H1 (cell line): ENCODE results near the gene PKD2. TPM values are rescaled to one million over a fixed set of nuclear protein-coding genes. Genes with fewer than 3 reads are reported as not detected.

ENCODE experiments used
- CTCF ChIA-PET: fragments of 300-600 bp; sonication (Branson Sonifier 250); formaldehyde crosslinking; loops from one replicate; lab custom pipeline; 2021; ENCODE audit not compliant: partially characterized antibody; lab: Charles Lee
- POLR2A ChIA-PET: fragments of 300-600 bp; sonication (Branson Sonifier 250); formaldehyde crosslinking; loops from one replicate; lab custom pipeline; 2021; ENCODE audit warnings: inconsistent platforms; ENCODE audit not compliant: partially characterized antibody; lab: Charles Lee
- DNase-seq, 2 experiments: peaks; one replicate each; pipeline versions ENCODE4 v3.0.0 to v3.0.0-alpha.2; 2010 to 2022; ENCODE audit warnings: low spot score in 2 of 2, low read depth in 1 of 2, mixed read lengths in 1 of 2
- FAIRE-seq: peaks from 2 replicates; lab custom pipeline; 2011; peaks lifted over from hg19 to GRCh38; lab: Jason Lieb, UNC
- H2AFZ ChIP-seq: 2 replicates; pipeline ENCODE4 v1.8.1; 2012; ENCODE audit warnings: low read length, inconsistent platforms
- H2AK5ac ChIP-seq: 2 replicates; pipeline ENCODE4 v1.6.1; 2013; ENCODE audit warnings: low read depth, low read length
- H2BK120ac ChIP-seq: replicated peaks from 2 replicates; pipeline ENCODE3; 2013; ENCODE audit warnings: low read depth, low read length, inconsistent platforms
- H2BK12ac ChIP-seq: 2 replicates; pipeline ENCODE4 v1.6.1; 2013; ENCODE audit warnings: low read depth, low read length
- H2BK15ac ChIP-seq: 2 replicates; pipeline ENCODE4 v1.6.1; 2013; ENCODE audit warnings: low read length
- H2BK20ac ChIP-seq: 2 replicates; pipeline ENCODE4 v1.6.1; 2013; ENCODE audit warnings: low read length
- H2BK5ac ChIP-seq: 2 replicates; pipeline ENCODE4 v1.6.1; 2013; ENCODE audit warnings: low read depth, low read length
- H3K14ac ChIP-seq: 2 replicates; pipeline ENCODE4 v1.6.1; 2013; ENCODE audit warnings: inconsistent platforms; ENCODE audit not compliant: insufficient read length
- H3K18ac ChIP-seq: 2 replicates; pipeline ENCODE4 v1.6.1; 2013; ENCODE audit warnings: low read length; ENCODE audit errors: extremely low read depth
- H3K23ac ChIP-seq: 2 replicates; pipeline ENCODE4 v1.6.1; 2013; ENCODE audit warnings: inconsistent platforms; ENCODE audit not compliant: insufficient read length
- H3K23me2 ChIP-seq: 2 replicates; pipeline ENCODE4 v1.6.1; 2013; ENCODE audit warnings: low read depth, low read length
- H3K27ac ChIP-seq: 2 replicates; pipeline ENCODE4 v1.6.1; 2011; ENCODE audit warnings: low read depth, low read length, inconsistent platforms
- H3K27me3 ChIP-seq, 4 experiments: replicated peaks in 1 of 4; 1 replicate in 1 of 4; 2 replicates in 3 of 4; pipeline versions ENCODE4 v1.6.1 to v1.8.1; 2011 to 2013; ENCODE audit warnings: low read length in 3 of 4, mild to moderate bottlenecking in 3 of 4, inconsistent platforms in 2 of 4, mixed read lengths in 2 of 4, moderate library complexity in 1 of 4; ENCODE audit not compliant: control insufficient read depth in 3 of 4, insufficient read depth in 3 of 4; ENCODE audit errors: extremely low read depth in 1 of 4
- H3K36me3 ChIP-seq, 4 experiments: 2 replicates each; pipeline versions ENCODE4 v1.6.1 to v1.8.1; 2011 to 2013; ENCODE audit warnings: mild to moderate bottlenecking in 4 of 4, low read length in 3 of 4, moderate library complexity in 2 of 4, control low read depth in 1 of 4, inconsistent platforms in 1 of 4; ENCODE audit not compliant: insufficient read depth in 4 of 4, control insufficient read depth in 2 of 4
- H3K4ac ChIP-seq: replicated peaks from 2 replicates; pipeline ENCODE3; 2013; ENCODE audit warnings: low read length, low read depth, mixed read lengths, inconsistent platforms; ENCODE audit not compliant: insufficient read length
- H3K4me1 ChIP-seq, 4 experiments: replicated peaks in 1 of 4; 1 replicate in 1 of 4; 2 replicates in 3 of 4; pipeline versions ENCODE4 v1.6.1 to v1.8.1; 2011 to 2013; ENCODE audit warnings: low read length in 3 of 4, inconsistent platforms in 2 of 4, mixed read lengths in 1 of 4; ENCODE audit not compliant: insufficient read depth in 4 of 4, control insufficient read depth in 3 of 4
- H3K4me2 ChIP-seq, 2 experiments: 2 replicates each; pipeline versions ENCODE4 v1.6.1 to v1.8.1; 2011 to 2013; ENCODE audit warnings: low read depth in 2 of 2, low read length in 2 of 2, control low read depth in 1 of 2, inconsistent platforms in 1 of 2, mild to moderate bottlenecking in 1 of 2; ENCODE audit not compliant: insufficient read depth in 1 of 2
- H3K4me3 ChIP-seq, 4 experiments: fragments of 200-600, 300-600 bp in 1 of 4; sonication (generic), shearing (Covaris generic), sonication (Bioruptor Twin) in 1 of 4; 2 replicates each; pipeline versions ENCODE4 v1.5.1 to v1.8.1; 2011 to 2016; ENCODE audit warnings: low read length in 4 of 4, low read depth in 3 of 4, control low read depth in 2 of 4, inconsistent platforms in 2 of 4, mild to moderate bottlenecking in 2 of 4, mixed read lengths in 1 of 4, moderate library complexity in 1 of 4; ENCODE audit not compliant: insufficient read depth in 2 of 4; ENCODE audit errors: extremely low read depth in 1 of 4
- H3K56ac ChIP-seq: replicated peaks from 2 replicates; pipeline ENCODE3; 2013; ENCODE audit warnings: low read depth, mild to moderate bottlenecking, mixed read lengths, low read length, inconsistent platforms; ENCODE audit not compliant: insufficient read length
- H3K79me1 ChIP-seq: 2 replicates; pipeline ENCODE4 v1.6.1; 2013; ENCODE audit warnings: low read depth, low read length, control low read depth
- H3K79me2 ChIP-seq, 2 experiments: 2 replicates each; pipeline versions ENCODE4 v1.6.1 to v1.8.1; 2012 to 2013; ENCODE audit warnings: low read length in 2 of 2, mild to moderate bottlenecking in 2 of 2, inconsistent platforms in 1 of 2; ENCODE audit not compliant: insufficient read depth in 2 of 2, control insufficient read depth in 1 of 2
- H3K9ac ChIP-seq, 4 experiments: replicated peaks in 1 of 4; 1 replicate in 1 of 4; 2 replicates in 3 of 4; pipeline versions ENCODE4 v1.6.1 to v1.8.1; 2011 to 2013; ENCODE audit warnings: low read depth in 3 of 4, low read length in 3 of 4, control low read depth in 2 of 4, mild to moderate bottlenecking in 2 of 4, moderate library complexity in 2 of 4, inconsistent platforms in 1 of 4; ENCODE audit errors: extremely low read depth in 1 of 4
- H3K9me3 ChIP-seq, 2 experiments: 2 replicates each; pipeline versions ENCODE4 v1.6.1 to v1.8.1; 2012 to 2013; ENCODE audit warnings: mild to moderate bottlenecking in 2 of 2, moderate library complexity in 2 of 2, control low read depth in 1 of 2, inconsistent platforms in 1 of 2, low read depth in 1 of 2, low read length in 1 of 2, mixed read lengths in 1 of 2; ENCODE audit not compliant: insufficient read depth in 2 of 2
- H4K20me1 ChIP-seq, 2 experiments: replicated peaks in 1 of 2; 2 replicates each; pipeline versions ENCODE3 to v1.8.1; 2011 to 2013; ENCODE audit warnings: inconsistent platforms in 2 of 2, low read length in 2 of 2, mild to moderate bottlenecking in 1 of 2; ENCODE audit not compliant: insufficient read depth in 2 of 2, control insufficient read depth in 1 of 2
- H4K5ac ChIP-seq: 2 replicates; pipeline ENCODE4 v1.6.1; 2013; ENCODE audit warnings: low read length, low read depth, mixed read lengths, inconsistent platforms; ENCODE audit not compliant: insufficient read length
- H4K8ac ChIP-seq: 2 replicates; pipeline ENCODE4 v1.8.0; 2013; ENCODE audit warnings: mild to moderate bottlenecking, moderate library complexity, low read length, inconsistent platforms; ENCODE audit not compliant: insufficient read depth; ENCODE audit errors: extremely low read depth
- H4K91ac ChIP-seq: replicated peaks from 2 replicates; pipeline ENCODE3; 2013; ENCODE audit warnings: low read length, mixed read lengths, inconsistent platforms; ENCODE audit not compliant: insufficient read length
- CEBPB ChIP-seq: IDR thresholded peaks from 2 replicates; pipeline ENCODE4 v1.6.1; 2012; ENCODE audit warnings: low read depth, low read length
- CHD1 ChIP-seq: IDR thresholded peaks from 2 replicates; pipeline ENCODE4 v1.6.1; 2012; ENCODE audit warnings: low read depth, low read length, improper control_type of control experiment
- EGR1 ChIP-seq: IDR thresholded peaks from 2 replicates; pipeline ENCODE4 v1.6.1; 2011; ENCODE audit warnings: low read depth, low read length, borderline replicate concordance
- RXRA ChIP-seq: IDR thresholded peaks from 2 replicates; pipeline ENCODE4 v1.6.1; 2011; ENCODE audit warnings: low read depth, mild to moderate bottlenecking, low read length, moderate library complexity; ENCODE audit not compliant: insufficient read depth
- SUZ12 ChIP-seq: fragments of 200-600 bp; sonication (generic); IDR thresholded peaks from 2 replicates; pipeline ENCODE4 v1.6.1; 2012; ENCODE audit warnings: mild to moderate bottlenecking, inconsistent platforms, low read length, moderate library complexity, mixed read lengths
- TAF1 ChIP-seq: IDR thresholded peaks from 2 replicates; pipeline ENCODE4 v1.6.1; 2011; ENCODE audit warnings: mild to moderate bottlenecking, low read depth, low read length
- ZNF274 ChIP-seq: IDR thresholded peaks from 2 replicates; pipeline ENCODE4 v1.7.0; 2012; ENCODE audit warnings: low read length, borderline replicate concordance; ENCODE audit errors: extremely low read depth
- WGBS, 2 experiments: shearing (Covaris generic) in 1 of 2; methylation state at CpG; one replicate each; pipeline versions ENCODE4 v1.1.6 to v1.1.7; 2013 to 2015; ENCODE audit warnings: low lambda C conversion rate in 2 of 2, mixed read lengths in 2 of 2, inconsistent platforms in 1 of 2, low coverage in 1 of 2, missing lambda C conversion rate in 1 of 2; ENCODE audit not compliant: insufficient replicate concordance in 2 of 2, insufficient coverage in 1 of 2, insufficient read length in 1 of 2; ENCODE audit errors: extremely low coverage in 1 of 2, missing lambda C conversion rate in 1 of 2; 5-methylcytosine and 5-hydroxymethylcytosine counted together
- polyA plus RNA-seq, 7 experiments: library from polyadenylated mRNA; depleted of rRNA in 3 of 7; stranded (reverse) in 5 of 7; unstranded in 2 of 7; fragments of >200 nt in 5 of 7; fragments of 200-250 nt in 2 of 7; gene quantifications; 1 replicate in 5 of 7; 2 replicates in 1 of 7; 4 replicates in 1 of 7; pipeline versions ENCODE4 v1.2.1 to v1.2.3, GENCODE V29; 2011 to 2013; ENCODE audit warnings: missing spikeins in 2 of 7, mixed read lengths in 2 of 7
- total RNA-seq: library from RNA; stranded (reverse); fragmentation: NEBNext Ultra II Directional; extraction: Animal tissue kit (Norgen Biotek cat#: 25700); gene quantifications from 2 replicates; pipeline ENCODE4 v1.2.1, GENCODE V29; 2021

The PKD2 gene
- total and polyA plus RNA-seq, 2 of the 8 experiments (the other 6 are each of a cell fraction or from before 2014, with no cell fraction given), result 16.0 to 32.0 TPM

GRCh38 chr4:87961993-87962392 is 45.4 kb upstream of the PKD2 start:
- ChIA-PET POLR2A (interaction anchor here (0.6 to 1.5 kb wide), 6 partner anchors 11 to 36 kb away, joined by 3 to 8 read pairs (median 4); partner anchors contain the start of gene SPP1), CTCF (interaction anchor here (0.6 to 7.1 kb wide), 8 partner anchors 8 to 1086 kb away, joined by 3 to 94 read pairs (median 4); no protein-coding TSS in a partner anchor)
- H3K4me1 ChIP-seq, result peaks cover 0 to 4% (median 2%) of the 10 kb centered on the region in 4 experiments; a peak in 2 of 7 replicates
- H4K8ac ChIP-seq, result no peak overlapping the region
- no peak overlapping the region for H3K14ac ChIP-seq
- DNase-seq (no peak), FAIRE-seq (no peak)
- no peak overlapping the region for H2BK120ac ChIP-seq
- H3K4me3 ChIP-seq, result no peak overlapping the region
- H4K5ac ChIP-seq, result no peak overlapping the region
- H2BK20ac ChIP-seq, result no peak overlapping the region
- no peaks in the 10 kb centered on the region for H3K9me3 ChIP-seq
- H2BK5ac ChIP-seq, result no peak overlapping the region
- H2BK12ac ChIP-seq, result no peak overlapping the region
- no peaks in the 10 kb centered on the region; a peak in 1 of 7 replicates for H3K27me3 ChIP-seq
- no peak overlapping the region for H4K91ac ChIP-seq
- no peak overlapping the region for H3K4me2 ChIP-seq
- no peak overlapping the region for H3K9ac ChIP-seq
- no peak overlapping the region for H3K27ac ChIP-seq
- no peak for TF ChIP-seq RXRA
- TF ChIP-seq EGR1, result no peak
- no peak for TF ChIP-seq TAF1
- no peak for TF ChIP-seq CEBPB
- no peak for TF ChIP-seq CHD1
- no peak for TF ChIP-seq ZNF274
- no peak for TF ChIP-seq SUZ12
- no peaks in the 10 kb centered on the region for H3K23me2 ChIP-seq
- no peak overlapping the region for H3K4ac ChIP-seq
- 90% methylated on average over 1 of the region's 1 CpG; no CpG with 5 or more reads in 1 of the 2 experiments for WGBS, 2 experiments
- no peak overlapping the region for H3K18ac ChIP-seq
- H2AFZ ChIP-seq, result no peak overlapping the region
- H3K36me3 ChIP-seq, result no peaks in the 10 kb centered on the region
- H2BK15ac ChIP-seq, result no peak overlapping the region
- H3K79me2 ChIP-seq, result no peaks in the 10 kb centered on the region
- no peak overlapping the region for H2AK5ac ChIP-seq
- H3K79me1 ChIP-seq, result no peaks in the 10 kb centered on the region
- H3K56ac ChIP-seq, result no peak overlapping the region
- no peaks in the 10 kb centered on the region for H4K20me1 ChIP-seq
- no peak overlapping the region for H3K23ac ChIP-seq
